Hepatocyte (in vitro differentiated cells): ENCODE data around the gene RABGGTA. TPM values are rescaled to one million over a fixed set of nuclear protein-coding genes. Genes with fewer than 3 reads are reported as not detected.

Experiments used
- DNase-seq: peaks from one replicate; pipeline ENCODE4 v3.0.0-alpha.2; 2016; ENCODE audit warnings: low spot score
- H2AFZ ChIP-seq: fragments of 200-600 bp; sonication (generic); 2 replicates; pipeline ENCODE4 v1.6.0; 2016; ENCODE audit warnings: antibody characterized with exemption, mild to moderate bottlenecking
- H3K27ac ChIP-seq: fragments of 200-600 bp; sonication (generic); 2 replicates; pipeline ENCODE4 v1.5.1; 2016; ENCODE audit warnings: mild to moderate bottlenecking
- H3K27me3 ChIP-seq: fragments of 200-600 bp; sonication (generic); 2 replicates; pipeline ENCODE4 v1.6.1; 2016
- H3K36me3 ChIP-seq: fragments of 200-600 bp; sonication (generic); replicated peaks from 2 replicates; pipeline ENCODE4 v1.5.1; 2016; ENCODE audit warnings: low read depth; ENCODE audit not compliant: insufficient read depth
- H3K4me1 ChIP-seq: fragments of 200-600 bp; sonication (generic); 2 replicates; pipeline ENCODE4 v1.5.1; 2016; ENCODE audit warnings: mild to moderate bottlenecking, moderate library complexity; ENCODE audit not compliant: insufficient read depth
- H3K4me2 ChIP-seq: fragments of 200-600 bp; sonication (generic); 2 replicates; pipeline ENCODE4 v1.6.0; 2016
- H3K4me3 ChIP-seq: fragments of 200-600 bp; sonication (generic); 2 replicates; pipeline ENCODE4 v1.5.1; 2016; ENCODE audit warnings: mild to moderate bottlenecking
- H3K79me2 ChIP-seq: fragments of 200-600 bp; sonication (generic); 2 replicates; pipeline ENCODE4 v1.6.0; 2017; ENCODE audit warnings: mild to moderate bottlenecking
- H3K9me2 ChIP-seq: fragments of 200-600 bp; sonication (generic); replicated peaks from 2 replicates; pipeline ENCODE4 v1.6.0; 2017; ENCODE audit warnings: mild to moderate bottlenecking; ENCODE audit not compliant: insufficient read depth
- H3K9me3 ChIP-seq: fragments of 200-600 bp; sonication (generic); 2 replicates; pipeline ENCODE4 v1.5.1; 2016; ENCODE audit warnings: low read depth, mild to moderate bottlenecking
- H4K20me1 ChIP-seq: fragments of 200-600 bp; sonication (generic); 2 replicates; pipeline ENCODE4 v1.6.0; 2016; ENCODE audit warnings: mild to moderate bottlenecking; ENCODE audit not compliant: insufficient read depth, poor library complexity, severe bottlenecking
- CTCF ChIP-seq: fragments of 200-600 bp; sonication (generic); IDR thresholded peaks from 2 replicates; pipeline ENCODE4 v1.5.1; 2016; ENCODE audit warnings: antibody characterized with exemption, mild to moderate bottlenecking; ENCODE audit not compliant: poor library complexity
- EZH2 ChIP-seq: fragments of 200-600 bp; sonication (generic); IDR thresholded peaks from 2 replicates; pipeline ENCODE4 v1.6.1; 2016; ENCODE audit warnings: antibody characterized with exemption, mild to moderate bottlenecking, borderline replicate concordance
- EZH2phosphoT487 ChIP-seq: fragments of 200-600 bp; sonication (generic); IDR thresholded peaks from one replicate; pipeline ENCODE4 v1.6.1; 2018; ENCODE audit warnings: antibody characterized with exemption, mild to moderate bottlenecking, low read depth, moderate library complexity; ENCODE audit not compliant: unreplicated experiment, severe bottlenecking
- WGBS: methylation state at CpG from one replicate; pipeline ENCODE4 v1.1.6; 2016; ENCODE audit warnings: low lambda C conversion rate; ENCODE audit errors: missing lambda C conversion rate; 5-methylcytosine and 5-hydroxymethylcytosine counted together
- polyA plus RNA-seq: library from polyadenylated mRNA; unstranded; fragments of >200 nt; fragmentation: Nextera tagmentation; extraction: Ambion mirVana; gene quantifications from 2 replicates; pipeline ENCODE4 v1.2.1, GENCODE V29; 2016
- total RNA-seq: library from RNA; depleted of rRNA; stranded (reverse); fragments of >200 nt; gene quantifications from 2 replicates; pipeline ENCODE4 v1.2.3, GENCODE V29; 2014

The RABGGTA gene
- total and polyA plus RNA-seq, 2 experiments from 2014 or later = 18.2 to 36.0 TPM

GRCh38 chr14:24272467-24272866, 1.1 kb upstream of the RABGGTA start:
- Histone ChIP-seq H3K9me2 (no peaks in the 10 kb centered on the region), H3K9me3 (no peaks in the 10 kb centered on the region), H3K79me2 (peaks cover 17% of the 10 kb centered on the region), H3K27ac (no peak overlapping the region), H3K36me3 (no peaks in the 10 kb centered on the region), H2AFZ (no peak overlapping the region), H3K4me1 (peaks cover 6% of the 10 kb centered on the region), H3K27me3 (no peaks in the 10 kb centered on the region), H3K4me2 (peak overlapping the region; percentile 77), H3K4me3 (no peak overlapping the region), H4K20me1 (no peaks in the 10 kb centered on the region)
- TF ChIP-seq EZH2 (no peak), EZH2phosphoT487 (no peak), CTCF (no peak)
- WGBS = 87% methylated on average over 2 of the region's 2 CpGs
- DNase-seq = no peak

GRCh38 chr14:24271834-24272263, 452 bp upstream of the RABGGTA start:
- Histone ChIP-seq H3K4me3 (peak overlapping the region; percentile 93), H3K27me3 (no peaks in the 10 kb centered on the region), H3K9me2 (no peaks in the 10 kb centered on the region), H3K36me3 (no peaks in the 10 kb centered on the region), H4K20me1 (no peaks in the 10 kb centered on the region), H3K27ac (peak overlapping the region; percentile 98), H3K4me1 (peaks cover 6% of the 10 kb centered on the region), H2AFZ (peak overlapping the region; percentile 76), H3K4me2 (peak overlapping the region; percentile 77), H3K79me2 (peaks cover 17% of the 10 kb centered on the region), H3K9me3 (no peaks in the 10 kb centered on the region)
- TF ChIP-seq EZH2 = no peak
- 17% methylated on average over 3 of the region's 3 CpGs for WGBS
- DNase-seq = no peak

GRCh38 chr14:24270537-24271133, 762 bp downstream of the RABGGTA start:
- no peaks in the 10 kb centered on the region for H3K27me3 ChIP-seq
- peak overlapping the region; percentile 93 for H3K4me3 ChIP-seq
- no peak for DNase-seq
- H3K4me1 ChIP-seq = peaks cover 6% of the 10 kb centered on the region
- no peaks in the 10 kb centered on the region for H3K36me3 ChIP-seq
- H3K4me2 ChIP-seq = peak overlapping the region; percentile 77
- H3K79me2 ChIP-seq = peaks cover 10% of the 10 kb centered on the region
- H4K20me1 ChIP-seq = no peaks in the 10 kb centered on the region
- H3K27ac ChIP-seq = peak overlapping the region; percentile 98
- 23% methylated on average over 13 of the region's 13 CpGs for WGBS
- TF ChIP-seq EZH2 (no peak), EZH2phosphoT487 (no peak), CTCF (no peak)
- H3K9me2 ChIP-seq = no peaks in the 10 kb centered on the region
- H2AFZ ChIP-seq = peak overlapping the region; percentile 89
- no peaks in the 10 kb centered on the region for H3K9me3 ChIP-seq

GRCh38 chr14:24269910-24270536, 1.4 kb downstream of the RABGGTA start:
- 97% methylated on average over 14 of the region's 14 CpGs for WGBS
- H3K4me3 ChIP-seq = no peak overlapping the region
- no peaks in the 10 kb centered on the region for H3K27me3 ChIP-seq
- no peak for DNase-seq
- H3K79me2 ChIP-seq = peaks cover 10% of the 10 kb centered on the region
- H3K9me3 ChIP-seq = no peaks in the 10 kb centered on the region
- no peak for TF ChIP-seq CTCF
- no peak for TF ChIP-seq EZH2
- TF ChIP-seq EZH2phosphoT487 = no peak
- H2AFZ ChIP-seq = no peak overlapping the region
- H3K4me1 ChIP-seq = peaks cover 6% of the 10 kb centered on the region
- H3K36me3 ChIP-seq = no peaks in the 10 kb centered on the region
- H4K20me1 ChIP-seq = no peaks in the 10 kb centered on the region
- no peak overlapping the region for H3K4me2 ChIP-seq
- no peaks in the 10 kb centered on the region for H3K9me2 ChIP-seq
- no peak overlapping the region for H3K27ac ChIP-seq
